Kasumi-1 (cell line): ENCODE results near the gene FER.
"Not testable (repeated sequence)": the region's sequence is repeated elsewhere in the genome, so short reads cannot be mapped to it uniquely, and the experiment has no call there.

Experiments used
- DNase-seq, 2 experiments: peaks; one replicate each; lab custom pipeline; 2025; lab: John Stamatoyannopoulos, UW

Gene FER

DNA sequence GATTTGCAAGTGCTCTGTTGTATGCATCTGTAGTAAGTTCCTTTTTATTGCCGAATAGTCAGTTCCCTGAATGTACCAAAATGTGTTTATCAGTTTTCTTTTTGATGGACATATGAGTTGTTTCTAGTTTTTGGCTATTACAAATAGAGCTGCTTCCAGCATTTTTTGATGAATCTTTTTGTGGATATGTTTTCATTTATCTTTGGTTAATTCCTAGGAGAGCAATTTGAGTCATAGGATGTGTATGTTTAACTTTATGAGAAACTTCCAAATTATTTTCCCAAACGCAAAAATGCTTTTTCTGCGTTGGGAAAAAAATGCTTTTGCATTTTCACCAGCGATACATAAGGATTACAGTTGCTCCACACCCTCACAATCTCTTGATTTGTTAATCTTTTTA, 287.7 kb downstream of the FER start:
- no peak for DNase-seq

DNA sequence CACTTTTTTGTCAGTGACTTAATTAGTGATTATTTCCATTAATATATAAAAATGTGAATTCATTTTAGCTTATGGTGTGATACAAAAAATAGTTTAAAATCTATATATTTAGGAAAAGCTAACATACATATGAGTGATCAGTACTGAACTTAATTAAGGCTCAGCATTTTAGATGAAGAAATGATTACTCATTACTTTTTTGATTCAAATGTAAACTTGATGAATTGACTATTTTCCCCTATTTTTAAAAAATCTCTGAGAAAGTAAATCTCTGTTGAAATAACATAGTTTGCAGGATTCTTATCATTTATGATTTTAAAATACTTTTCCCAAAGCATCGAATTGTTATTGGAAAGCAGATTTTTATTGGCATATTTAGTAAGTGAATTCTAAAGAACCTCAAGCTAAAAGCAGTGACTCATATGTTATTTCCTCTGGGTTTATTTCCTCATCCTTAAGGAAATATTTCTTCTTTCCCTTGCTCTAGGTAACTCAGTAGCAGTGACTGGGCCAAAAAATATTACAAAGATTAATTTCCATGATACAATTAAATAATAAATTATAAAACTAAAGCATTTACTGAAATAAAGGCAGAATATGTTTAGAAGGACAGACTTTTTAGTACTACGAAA, 290.6 kb downstream of the FER start:
- no peak for DNase-seq

DNA sequence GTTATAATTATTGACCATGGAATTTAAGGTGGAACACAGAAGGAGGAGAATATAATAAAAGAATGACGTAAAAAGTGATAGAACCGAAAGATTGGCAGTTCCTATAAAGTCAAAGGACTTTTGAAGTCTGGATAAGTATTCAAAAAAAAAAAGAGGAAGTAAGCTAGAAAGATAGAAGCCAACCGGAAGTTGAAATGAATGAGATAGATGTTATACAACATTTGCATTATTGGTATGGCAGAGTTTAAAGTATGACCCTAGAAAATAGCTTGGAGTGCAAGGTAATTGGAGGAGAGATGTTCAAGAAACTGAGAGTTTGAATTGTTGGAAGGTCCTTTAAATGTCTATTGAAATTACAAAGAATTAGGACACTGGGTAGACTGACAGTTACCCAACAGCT, 293.6 kb downstream of the FER start:
- peak; percentile 78 to 88 for DNase-seq

DNA sequence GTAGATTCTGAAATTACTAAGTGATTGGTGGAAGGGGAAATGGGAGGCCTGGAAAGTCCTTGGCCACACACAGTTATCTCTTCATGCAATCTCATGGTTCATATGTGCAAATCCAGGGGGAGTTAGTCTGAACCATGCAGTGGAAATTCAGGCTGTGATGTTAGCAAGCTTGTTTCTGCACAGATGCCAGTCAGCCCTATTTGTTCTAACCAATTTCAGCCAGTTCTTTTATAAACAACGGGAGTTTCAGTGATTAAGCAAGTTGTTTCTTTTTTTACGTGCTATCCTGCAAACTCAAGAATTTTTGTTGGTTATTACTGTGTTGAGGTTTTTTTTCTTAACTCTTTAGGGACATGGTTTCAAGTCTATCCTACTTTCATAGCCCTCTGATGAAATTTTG, 298.0 kb downstream of the FER start:
- DNase-seq, result no peak

DNA sequence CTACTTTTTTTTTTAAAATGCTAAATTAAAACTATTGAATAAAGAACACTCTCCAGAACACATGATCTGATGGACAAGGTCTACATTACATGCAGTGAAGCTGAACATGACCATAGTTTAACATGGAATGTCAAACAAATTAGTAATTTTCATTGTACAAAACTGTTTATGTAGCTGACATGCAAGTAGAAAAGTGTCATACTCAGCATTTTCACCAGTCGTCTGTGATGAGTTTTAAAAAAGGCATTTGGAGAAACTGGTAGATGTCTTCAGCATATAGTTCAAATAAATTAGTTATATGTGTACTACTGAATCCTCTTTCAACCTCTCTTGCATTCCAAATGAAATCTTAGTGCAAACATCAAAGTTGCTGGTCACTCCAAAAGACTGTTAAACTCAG, 301.9 kb downstream of the FER start:
- DNase-seq, result no peak

DNA sequence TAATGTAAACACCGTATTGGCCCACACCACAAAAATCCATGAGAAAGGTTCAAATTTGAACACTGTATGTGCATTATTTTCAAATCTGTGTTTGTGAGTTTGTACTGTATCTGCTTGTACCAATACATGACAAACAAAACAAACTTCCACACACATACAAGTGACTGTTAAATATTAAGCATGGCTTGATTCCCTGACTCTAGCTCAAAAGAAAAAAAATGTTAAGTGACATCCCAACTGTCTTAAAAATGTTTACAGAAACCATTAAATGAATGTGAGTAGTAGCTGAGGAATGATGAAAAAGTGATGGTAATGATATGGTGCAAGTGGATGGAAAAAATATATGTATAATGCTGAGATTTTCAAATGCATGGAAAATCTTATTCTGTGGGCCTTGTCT, 302.6 kb downstream of the FER start:
- DNase-seq, result not testable (repeated sequence)

DNA sequence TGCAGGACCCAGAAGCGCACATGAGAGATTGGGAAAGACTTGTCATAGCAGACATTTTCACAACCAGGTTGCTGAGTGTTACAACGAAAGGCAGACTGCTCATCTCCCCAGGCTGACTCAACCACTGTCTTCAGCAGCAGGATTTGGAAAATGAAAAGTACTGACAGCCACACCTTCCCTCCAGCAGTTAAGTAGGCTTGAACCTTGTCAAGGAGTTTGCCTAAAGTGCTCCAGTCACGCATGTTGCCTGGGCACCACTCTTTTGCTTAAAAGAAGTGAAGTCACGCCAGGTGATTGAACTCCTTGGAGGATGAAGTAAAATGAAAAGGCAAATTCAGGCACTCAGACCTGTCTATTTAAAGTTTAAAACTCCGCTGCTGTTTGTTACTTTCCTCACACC, 304.5 kb downstream of the FER start:
- not testable (repeated sequence) for DNase-seq

DNA sequence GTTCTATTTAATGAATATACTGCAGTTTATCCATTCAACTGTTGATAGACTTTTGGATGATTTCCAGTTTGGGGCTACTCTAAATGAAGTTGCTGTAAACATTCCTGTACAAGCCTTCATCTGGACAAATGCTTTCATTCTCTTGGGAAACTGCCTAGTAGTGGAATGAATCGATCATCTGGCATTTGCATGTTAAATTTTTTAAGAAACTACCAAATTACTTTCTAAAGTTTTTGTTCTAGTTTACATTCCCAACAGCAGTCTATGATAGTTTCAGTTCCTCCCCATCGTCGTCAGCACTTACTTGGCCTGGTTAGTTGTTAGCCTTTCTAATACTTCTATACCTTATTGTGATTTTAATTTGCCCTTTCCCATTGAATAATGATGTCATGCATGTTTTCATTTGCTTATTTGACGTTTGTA, 306.3 kb downstream of the FER start:
- DNase-seq, result no peak

DNA sequence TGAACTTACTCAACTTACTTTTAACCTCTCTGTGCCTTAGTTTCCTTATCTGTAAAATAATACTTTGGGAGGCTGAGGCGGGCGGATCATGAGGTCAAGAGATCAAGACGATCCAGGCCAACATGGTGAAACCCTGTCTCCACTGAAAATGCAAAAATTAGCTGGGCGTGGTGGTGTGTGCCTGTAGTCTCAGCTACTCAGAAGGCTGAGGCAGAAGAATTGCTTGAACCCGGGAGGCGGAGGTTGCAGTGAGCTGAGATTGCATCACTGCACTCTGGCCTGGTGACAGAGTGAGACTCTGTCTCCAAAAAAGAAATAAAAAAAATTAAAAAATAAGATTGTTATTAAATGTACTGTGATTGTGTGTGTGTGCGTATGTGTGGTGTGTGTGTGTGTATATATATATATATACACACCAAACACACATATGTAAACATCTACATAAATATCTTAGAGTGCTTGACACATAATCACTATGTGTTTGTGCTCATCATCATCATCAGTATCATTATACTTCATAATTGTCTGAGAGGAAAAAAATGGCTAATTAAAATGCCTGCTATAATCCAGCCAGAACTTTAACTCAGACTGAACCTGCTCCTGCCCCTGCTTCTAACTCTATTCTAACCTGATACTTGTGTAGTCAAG, 312.8 kb downstream of the FER start:
- DNase-seq, result no peak

DNA sequence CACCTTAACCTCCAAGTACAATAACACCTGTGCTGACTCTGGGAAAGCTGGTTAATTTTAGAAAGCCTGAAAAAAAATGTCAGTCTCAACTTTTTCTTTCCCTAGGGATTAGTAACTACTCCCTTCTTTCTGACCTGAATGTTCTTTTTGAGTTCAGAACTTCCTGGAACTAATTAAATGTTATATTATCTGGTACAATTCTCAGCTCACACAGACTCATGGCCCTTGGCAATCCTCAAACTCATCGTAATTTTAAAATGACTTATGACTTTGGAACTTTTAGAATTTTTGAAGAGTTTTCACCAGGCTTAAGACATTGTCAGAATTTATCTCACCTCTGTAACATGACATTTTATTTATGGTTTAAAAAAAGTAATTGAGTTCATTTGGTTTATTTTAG, 315.0 kb downstream of the FER start:
- DNase-seq, result no peak

DNA sequence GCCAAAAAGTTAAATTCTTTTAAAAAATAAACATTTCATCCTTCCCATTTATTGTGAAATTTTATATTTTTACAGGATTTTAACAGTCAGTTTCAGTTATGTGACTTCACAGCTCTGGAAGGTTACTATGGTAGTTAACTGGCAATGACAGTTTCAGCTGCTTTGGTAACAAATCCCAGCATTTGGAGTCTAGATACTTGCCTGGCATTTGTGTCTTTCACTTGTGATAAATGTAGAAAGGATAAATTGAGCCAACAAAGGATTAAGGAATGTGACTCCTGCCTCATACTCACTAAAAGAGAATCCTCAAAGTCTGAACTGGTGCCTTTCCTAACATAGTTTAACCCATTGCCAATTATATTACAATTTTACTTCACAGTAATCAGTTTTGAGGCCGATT, 315.5 kb downstream of the FER start:
- no peak for DNase-seq

DNA sequence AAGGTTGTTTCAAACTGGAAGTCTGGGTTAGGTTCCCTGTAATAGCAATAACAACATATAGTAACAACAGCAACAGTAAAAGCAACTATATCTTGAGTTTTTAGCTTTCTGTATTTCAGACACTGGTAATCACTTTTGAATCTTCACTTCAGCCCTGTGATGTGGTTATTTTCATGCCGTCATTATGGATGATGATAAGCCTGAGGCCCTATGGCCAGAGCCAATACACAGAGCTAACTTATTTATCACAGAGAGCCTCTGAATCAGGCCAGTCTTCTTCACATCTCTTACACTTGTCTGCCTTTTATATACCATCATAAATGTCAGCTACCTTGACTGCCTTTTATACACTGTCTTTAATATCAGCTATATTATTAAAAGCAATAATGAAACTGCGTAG, 329.0 kb downstream of the FER start:
- DNase-seq, result no peak

DNA sequence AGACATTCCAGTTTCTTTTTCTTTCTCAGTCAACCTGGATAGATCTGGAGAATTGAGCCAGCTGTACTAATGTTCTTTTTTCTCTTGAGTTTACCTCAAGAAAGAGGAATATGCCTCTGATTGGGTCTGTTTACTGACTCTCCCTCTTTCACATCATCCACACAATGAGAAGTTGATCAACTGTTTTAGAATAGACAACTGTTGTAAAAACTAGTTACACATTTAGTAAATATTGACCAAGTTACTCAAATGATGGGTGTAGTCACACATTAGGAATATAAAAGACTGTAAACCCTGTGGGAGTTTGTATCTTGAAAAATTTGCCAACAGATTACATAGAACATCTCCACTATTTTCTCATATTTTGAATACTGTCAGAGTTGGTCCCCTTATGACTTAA, 330.8 kb downstream of the FER start:
- no peak for DNase-seq

DNA sequence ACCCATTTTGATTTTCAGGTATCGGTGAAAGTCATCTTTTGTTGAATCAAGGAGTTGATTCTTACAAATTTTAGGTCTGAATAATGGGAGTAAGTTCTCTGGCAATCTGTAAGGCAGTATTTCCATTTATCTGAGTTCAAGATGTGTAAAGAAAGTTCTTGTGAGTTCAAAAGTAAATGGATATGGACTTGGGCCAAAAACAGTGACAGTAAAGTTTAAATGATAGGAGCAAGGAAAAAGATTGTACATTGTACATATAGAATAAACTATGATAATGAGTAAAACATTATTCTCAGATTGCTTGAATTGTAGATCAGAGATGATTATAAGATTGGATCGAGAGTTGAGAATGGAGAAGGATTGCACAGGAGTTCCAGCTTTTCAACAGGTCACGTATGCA, 332.8 kb downstream of the FER start:
- no peak for DNase-seq

DNA sequence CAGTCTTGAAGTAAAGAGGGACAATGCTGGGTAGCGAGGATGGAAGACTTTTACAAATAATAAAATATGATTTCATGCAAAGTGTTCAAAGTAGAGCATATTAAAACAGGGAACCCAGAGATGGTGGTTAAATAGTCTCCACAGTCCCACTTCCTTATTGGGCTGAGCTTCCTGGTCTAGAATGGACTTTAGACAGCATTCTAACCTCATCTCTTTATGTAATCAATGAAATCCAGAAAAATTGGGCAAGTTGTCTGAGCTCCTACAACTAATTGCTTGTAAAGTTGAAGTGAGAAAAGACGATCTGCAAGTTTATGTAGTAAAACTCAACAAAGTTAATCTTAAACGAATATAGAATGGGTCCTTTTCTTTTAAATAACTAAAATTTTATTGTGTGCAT, 333.2 kb downstream of the FER start:
- peak in 1 of 2 experiments; percentile 5 for DNase-seq

DNA sequence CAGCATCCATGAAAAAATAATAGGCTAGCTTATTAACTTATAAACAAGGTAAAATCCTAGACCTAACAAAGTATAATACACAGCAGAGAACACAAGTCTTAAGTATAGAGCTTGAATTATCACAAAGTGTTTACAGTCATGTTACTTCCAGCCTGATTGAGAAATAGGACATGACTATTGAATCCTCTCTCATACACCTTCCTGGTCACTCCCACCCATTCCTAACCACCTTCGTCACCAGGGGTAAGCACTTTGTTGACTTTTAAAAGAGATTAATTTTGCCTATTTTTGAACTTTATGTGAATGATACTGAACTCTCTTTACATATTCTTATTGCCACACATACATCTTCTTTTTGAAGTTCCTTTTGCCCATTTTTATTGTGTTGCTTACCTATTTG, 336.2 kb downstream of the FER start:
- no peak for DNase-seq

DNA sequence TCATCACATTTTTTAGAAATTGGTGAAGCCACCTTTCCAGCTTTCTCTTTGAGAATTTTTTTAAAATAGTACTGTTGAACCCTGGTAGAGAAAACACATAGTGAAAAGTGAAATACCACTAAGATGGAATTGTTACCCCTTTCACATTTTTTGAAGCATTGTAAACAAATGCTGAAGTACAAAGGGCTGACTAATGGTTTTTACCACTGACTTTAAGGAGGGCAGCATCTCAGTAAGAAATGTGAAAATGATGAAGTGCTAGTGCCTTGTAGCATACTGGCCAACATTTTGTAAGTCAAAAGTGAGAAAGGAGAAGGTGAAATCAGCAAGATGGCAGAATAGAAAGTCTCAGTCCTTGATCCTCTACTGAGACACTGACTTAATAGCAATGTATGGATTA, 341.5 kb downstream of the FER start:
- no peak for DNase-seq

DNA sequence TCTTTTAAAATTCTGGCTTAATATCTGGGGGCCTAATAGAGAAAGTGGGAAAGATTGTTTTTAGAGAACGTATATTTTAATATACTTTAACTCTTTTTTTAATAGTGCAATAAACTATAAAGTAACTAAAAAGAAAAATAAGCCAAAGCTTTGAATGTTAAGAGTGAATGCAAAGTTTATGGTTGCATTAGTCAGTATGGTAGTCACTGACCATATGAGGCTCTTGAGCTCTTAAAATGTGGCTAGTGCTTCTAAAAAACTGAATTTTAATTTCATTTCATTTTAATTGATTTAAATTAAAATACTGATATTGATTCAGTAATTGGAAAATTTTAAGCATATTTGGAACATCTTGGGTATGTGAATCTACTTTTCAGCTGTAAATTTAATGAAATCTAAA, 351.4 kb downstream of the FER start:
- DNase-seq, result no peak

DNA sequence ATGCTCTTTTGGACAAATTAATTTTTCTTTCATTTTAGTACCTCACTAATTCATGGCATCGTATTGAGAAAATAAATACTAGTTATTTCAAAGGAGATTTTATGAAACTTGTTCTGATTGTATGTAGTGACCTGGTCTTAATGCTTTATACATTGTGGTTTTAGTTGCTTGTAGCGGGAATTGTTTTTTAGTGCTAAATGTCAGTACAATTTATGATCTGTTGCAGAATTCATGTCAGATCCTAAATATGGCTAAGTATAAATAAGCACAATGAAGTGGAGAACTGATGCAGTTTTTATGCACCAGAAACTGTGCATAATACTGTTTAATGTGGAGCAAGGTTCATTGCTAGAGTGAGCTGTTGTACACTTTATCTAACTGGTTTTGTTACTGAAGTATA, 353.3 kb downstream of the FER start:
- no peak for DNase-seq

DNA sequence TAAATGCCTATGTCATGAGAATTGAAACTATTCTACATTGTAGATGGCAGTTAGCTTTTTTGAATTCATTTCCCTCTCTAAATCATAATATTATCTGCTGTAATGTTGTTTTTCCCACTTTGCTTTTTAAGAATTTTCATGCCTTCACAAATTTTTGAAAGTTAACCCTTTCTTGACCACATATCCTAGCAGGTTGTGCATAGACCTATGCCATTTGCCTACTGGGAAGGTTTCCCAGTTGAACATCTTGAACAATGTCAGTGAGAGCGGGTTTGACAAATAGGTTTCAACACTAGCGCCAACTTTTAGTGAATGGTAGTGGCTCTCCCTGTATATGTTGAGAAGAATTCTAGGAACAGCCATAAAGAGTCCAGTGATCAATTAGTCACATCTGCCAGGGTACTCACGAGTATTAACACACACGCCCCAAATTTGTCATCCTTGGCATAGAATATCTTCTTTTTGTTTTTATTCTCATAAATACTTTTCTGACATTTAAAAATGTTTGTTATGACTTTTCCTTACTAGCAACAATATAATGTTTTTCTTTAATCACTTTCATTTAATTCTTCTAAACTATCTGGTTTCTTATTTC, 354.5 kb downstream of the FER start:
- DNase-seq, result no peak

DNA sequence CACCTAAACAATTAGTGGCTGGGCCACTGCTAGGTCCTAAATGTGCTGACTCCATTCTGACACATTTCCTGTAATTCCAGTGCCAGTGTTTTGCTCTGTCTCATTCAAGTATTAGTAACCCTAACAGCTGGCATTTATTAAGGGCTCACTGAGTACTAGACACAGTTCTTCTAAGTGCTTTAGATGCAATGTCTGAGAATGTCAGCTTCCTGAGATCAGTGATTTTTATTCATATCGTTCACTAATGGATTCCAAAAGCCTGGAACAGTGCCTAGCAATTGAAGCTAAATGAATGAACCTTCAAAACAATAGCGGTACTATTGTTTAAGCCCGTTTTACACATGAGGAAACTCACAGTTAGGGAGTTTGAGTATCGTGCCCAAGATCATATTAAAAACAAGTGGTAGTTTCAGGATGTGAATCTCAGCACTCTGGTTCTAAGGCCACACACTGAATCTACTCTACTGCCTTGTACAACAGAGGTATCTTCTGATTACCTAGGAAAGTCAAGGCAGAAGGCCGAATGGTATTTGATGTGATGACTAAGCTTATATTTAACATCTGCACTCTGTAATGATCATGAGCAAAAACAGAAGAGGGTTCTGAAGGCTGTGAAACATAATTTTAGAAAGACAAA, 358.1 kb downstream of the FER start:
- no peak for DNase-seq

DNA sequence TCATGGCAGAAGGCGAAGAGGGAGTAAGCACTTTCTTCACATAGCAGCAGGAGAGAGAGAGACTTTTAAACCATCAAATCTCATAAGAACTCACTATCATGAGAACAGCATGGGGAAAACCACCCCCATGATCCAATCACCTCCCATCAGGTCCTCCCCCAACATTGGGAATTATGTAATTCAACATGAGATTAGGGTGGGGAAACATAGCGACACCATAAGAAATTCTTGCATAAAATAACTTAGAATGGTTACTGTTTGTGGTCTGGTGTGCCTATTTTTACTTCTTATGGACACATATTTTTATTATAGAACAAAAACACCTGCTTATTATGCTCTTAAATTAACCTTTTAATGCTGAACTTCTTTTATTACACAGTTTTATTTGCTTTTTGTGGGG, 364.0 kb downstream of the FER start:
- no peak for DNase-seq

DNA sequence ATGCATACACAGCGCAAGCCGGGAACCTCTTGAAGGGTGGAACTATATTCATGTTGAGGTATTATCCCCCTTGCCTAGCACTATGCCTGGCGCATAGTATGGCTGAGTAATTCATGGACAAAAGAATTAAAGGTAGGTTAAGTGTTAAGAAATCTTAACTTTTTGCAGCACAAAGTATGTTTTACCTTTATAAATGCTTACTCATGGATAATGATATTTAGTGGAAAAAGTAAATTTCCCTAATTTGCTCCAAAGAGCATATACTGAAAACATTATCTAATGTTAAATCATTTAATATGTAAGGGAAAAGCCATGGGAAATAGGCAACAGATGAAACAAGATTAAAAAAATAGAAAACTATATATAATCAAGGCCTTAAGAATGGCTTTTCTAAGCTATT, 365.9 kb downstream of the FER start:
- no peak for DNase-seq
